ENCODE results near the gene CHAF1A. TPM values are rescaled to one million over a fixed set of nuclear protein-coding genes. Genes with fewer than 3 reads are reported as not detected.

The CHAF1A gene
- total and polyA plus RNA-seq, 2 of the 4 experiments (the other 2 are of a cell fraction): 12.4 to 22.9 TPM

DNA sequence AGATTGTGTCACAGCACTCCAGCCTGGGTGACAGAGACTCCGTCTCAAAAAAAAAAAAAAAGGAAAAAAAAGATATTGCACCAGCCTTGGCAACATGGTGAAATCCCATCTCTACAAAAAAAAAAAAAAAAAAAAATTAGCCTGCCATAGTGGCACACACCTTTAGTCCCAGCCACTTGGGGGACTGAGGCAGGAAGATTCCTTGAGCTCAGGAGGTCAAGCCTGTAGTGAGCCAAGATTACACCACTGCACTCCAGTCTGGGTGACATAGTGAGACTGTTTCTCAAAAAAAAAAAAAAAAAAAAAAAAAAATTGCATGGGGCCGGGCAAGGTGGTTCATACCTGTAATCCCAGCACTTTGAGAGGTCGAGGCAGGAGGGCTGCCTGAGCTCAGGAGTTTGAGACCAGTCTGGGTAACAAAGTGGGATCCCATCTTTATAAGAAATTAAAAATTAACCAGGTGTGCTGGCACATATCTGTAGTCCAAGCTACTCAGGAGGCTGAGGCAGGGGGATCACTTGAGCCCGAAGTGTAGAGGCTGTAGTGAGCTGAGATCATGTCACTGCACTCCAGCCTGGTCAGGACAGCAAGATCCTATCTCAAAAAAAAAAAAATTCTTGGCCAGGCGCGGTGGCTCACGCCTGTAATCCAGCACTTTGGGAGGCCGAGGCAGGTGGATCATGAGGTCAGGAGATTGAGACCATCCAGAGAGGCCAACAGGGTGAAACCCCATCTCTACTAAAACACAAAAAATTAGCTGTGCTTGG, 62.6 kb downstream of the CHAF1A start:
- BruUV-seq (replicated peaks): no TSS peak
- H2AK9ac ChIP-seq (replicated peaks; ENCODE audit: low read depth, low read length, poor library complexity): no peak overlapping the region
- CTCF ChIA-PET: no interaction called here
- no peak overlapping the region for H2AFZ ChIP-seq (replicated peaks; ENCODE audit: low read length, poor library complexity)
- H2BK20ac ChIP-seq (ENCODE audit: low read depth, low read length): no peak overlapping the region
- no peak overlapping the region for H2AK5ac ChIP-seq (ENCODE audit: low read depth, low read length)
- DNase-seq (no peak), ATAC-seq (ENCODE audit: low read depth) (no peak)
- WGBS, 2 experiments (ENCODE audit: extremely low coverage in 2 of 2, insufficient read length in 1 of 2): no CpG with 5 or more reads among the region's 8 CpGs
- no peak overlapping the region for H3K4ac ChIP-seq (ENCODE audit: low read depth, low read length)
- no peak overlapping the region for H4K91ac ChIP-seq (ENCODE audit: insufficient read depth, low read depth, low read length)
- H3K14ac ChIP-seq (replicated peaks; ENCODE audit: low read depth, low read length): no peak overlapping the region
- dilution Hi-C loops (cut with HindIII; ENCODE audit: low sequenced_read_pairs, unreplicated experiment) (no loop called here), in situ Hi-C loops (cut with MboI; ENCODE audit: low sequenced_read_pairs) (no loop called here), intact Hi-C loops (cut with micrococcal nuclease) (no loop called here)
- H4K8ac ChIP-seq (ENCODE audit: low read depth in 2 of 2, low read length in 2 of 2): no peak overlapping the region
- no peaks in the 10 kb centered on the region for H3K4me1 ChIP-seq (ENCODE audit: control insufficient read depth, insufficient read depth, low read length)
- no peaks in the 10 kb centered on the region for H3K9me1 ChIP-seq (ENCODE audit: insufficient read depth, low read length)
- no peak overlapping the region for H3K18ac ChIP-seq (ENCODE audit: low read depth, low read length)
- H3K27ac ChIP-seq (ENCODE audit: insufficient read depth, low read length): no peak overlapping the region
- H4K20me1 ChIP-seq (ENCODE audit: insufficient read depth, low read length): no peaks in the 10 kb centered on the region
- H3K9me3 ChIP-seq (ENCODE audit: control insufficient read depth, insufficient read depth, low read length): no peaks in the 10 kb centered on the region
- H3K36me3 ChIP-seq (ENCODE audit: control insufficient read depth, insufficient read depth, low read length): no peaks in the 10 kb centered on the region
- no peaks in the 10 kb centered on the region for H3K27me3 ChIP-seq (ENCODE audit: control insufficient read depth, insufficient read depth, low read length)
- POLR2A ChIA-PET (ENCODE audit: unreplicated experiment): no interaction called here
- H2BK15ac ChIP-seq (ENCODE audit: low read depth, low read length): no peak overlapping the region
- no peak overlapping the region for H3K4me3 ChIP-seq (ENCODE audit: insufficient read depth, low read depth, low read length)
- no peak overlapping the region for H2BK120ac ChIP-seq (ENCODE audit: low read depth, low read length)
- H3K79me1 ChIP-seq (ENCODE audit: low read depth in 1 of 2, low read length in 2 of 2): no peaks in the 10 kb centered on the region
- H3K9ac ChIP-seq (ENCODE audit: low read depth, low read length): no peak overlapping the region
- H2BK5ac ChIP-seq (ENCODE audit: low read depth, low read length, poor library complexity, severe bottlenecking): no peak overlapping the region
- TF ChIP-seq MXI1 (IDR thresholded peaks at IDR 0.05; ENCODE audit: borderline replicate concordance, low read depth, low read length): no peak
- no peak for TF ChIP-seq BHLHE40 (IDR thresholded peaks at IDR 0.05; ENCODE audit: low read depth, low read length)
- no peak for TF ChIP-seq MAFK (IDR thresholded peaks at IDR 0.05; ENCODE audit: low read depth, low read length)
- TF ChIP-seq RCOR1 (IDR thresholded peaks at IDR 0.05; ENCODE audit: insufficient replicate concordance, low read length): no peak
- TF ChIP-seq SMC3 (IDR thresholded peaks at IDR 0.05; ENCODE audit: low read depth, low read length): no peak
- TF ChIP-seq CEBPB (IDR thresholded peaks at IDR 0.05; ENCODE audit: low read depth, low read length): no peak
- no peak for TF ChIP-seq POLR2A (IDR thresholded peaks at IDR 0.05; ENCODE audit: low read depth, low read length)
- no peak for TF ChIP-seq MAZ (IDR thresholded peaks at IDR 0.05; ENCODE audit: borderline replicate concordance, low read depth, low read length)
- TF ChIP-seq, protein P1, sequence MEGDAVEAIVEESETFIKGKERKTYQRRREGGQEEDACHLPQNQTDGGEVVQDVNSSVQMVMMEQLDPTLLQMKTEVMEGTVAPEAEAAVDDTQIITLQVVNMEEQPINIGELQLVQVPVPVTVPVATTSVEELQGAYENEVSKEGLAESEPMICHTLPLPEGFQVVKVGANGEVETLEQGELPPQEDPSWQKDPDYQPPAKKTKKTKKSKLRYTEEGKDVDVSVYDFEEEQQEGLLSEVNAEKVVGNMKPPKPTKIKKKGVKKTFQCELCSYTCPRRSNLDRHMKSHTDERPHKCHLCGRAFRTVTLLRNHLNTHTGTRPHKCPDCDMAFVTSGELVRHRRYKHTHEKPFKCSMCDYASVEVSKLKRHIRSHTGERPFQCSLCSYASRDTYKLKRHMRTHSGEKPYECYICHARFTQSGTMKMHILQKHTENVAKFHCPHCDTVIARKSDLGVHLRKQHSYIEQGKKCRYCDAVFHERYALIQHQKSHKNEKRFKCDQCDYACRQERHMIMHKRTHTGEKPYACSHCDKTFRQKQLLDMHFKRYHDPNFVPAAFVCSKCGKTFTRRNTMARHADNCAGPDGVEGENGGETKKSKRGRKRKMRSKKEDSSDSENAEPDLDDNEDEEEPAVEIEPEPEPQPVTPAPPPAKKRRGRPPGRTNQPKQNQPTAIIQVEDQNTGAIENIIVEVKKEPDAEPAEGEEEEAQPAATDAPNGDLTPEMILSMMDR (conservative IDR thresholded peaks at IDR 0.05; ENCODE audit: low read depth, low read length): no peak
- TF ChIP-seq RFX5 (IDR thresholded peaks at IDR 0.05; ENCODE audit: low read depth, low read length): no peak
- TF ChIP-seq, protein P2, sequence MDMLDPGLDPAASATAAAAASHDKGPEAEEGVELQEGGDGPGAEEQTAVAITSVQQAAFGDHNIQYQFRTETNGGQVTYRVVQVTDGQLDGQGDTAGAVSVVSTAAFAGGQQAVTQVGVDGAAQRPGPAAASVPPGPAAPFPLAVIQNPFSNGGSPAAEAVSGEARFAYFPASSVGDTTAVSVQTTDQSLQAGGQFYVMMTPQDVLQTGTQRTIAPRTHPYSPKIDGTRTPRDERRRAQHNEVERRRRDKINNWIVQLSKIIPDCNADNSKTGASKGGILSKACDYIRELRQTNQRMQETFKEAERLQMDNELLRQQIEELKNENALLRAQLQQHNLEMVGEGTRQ (IDR thresholded peaks at IDR 0.05; ENCODE audit: low read depth, low read length): no peak
- TF ChIP-seq FOS (IDR thresholded peaks at IDR 0.05; ENCODE audit: low read depth, low read length): no peak
- TF ChIP-seq CHD1 (IDR thresholded peaks at IDR 0.05; ENCODE audit: low read depth, low read length): no peak
- no peak overlapping the region for H3K4me2 ChIP-seq (ENCODE audit: low read depth, low read length)
- no peak overlapping the region for H3K56ac ChIP-seq (ENCODE audit: extremely low read depth, insufficient read depth, low read length)
- no peak overlapping the region for H3K23ac ChIP-seq (ENCODE audit: low read depth, low read length)
- no peak overlapping the region for H4K5ac ChIP-seq (ENCODE audit: low read depth, low read length)
